Measurements from ENCODE around the gene CFAP46. TPM values are rescaled to one million over a fixed set of nuclear protein-coding genes. Genes with fewer than 3 reads are reported as not detected.
"Not testable (repeated sequence)": the region's sequence is repeated elsewhere in the genome, so short reads cannot be mapped to it uniquely, and the experiment has no call there.

The CFAP46 gene
- total and polyA plus RNA-seq, 10 of the 15 experiments (the other 5 are each of a cell fraction or from before 2014, with no cell fraction given), result 0.01 to 0.18 (median 0.03) TPM; not detected in 7

- Histone ChIP-seq H3K4me2 (ENCODE audit: control insufficient read depth, insufficient read depth) (no peak overlapping the region), H3K4me3 (no peak overlapping the region), H3K79me2 (ENCODE audit: control insufficient read depth, insufficient read depth, low read length) (no peaks in the 10 kb centered on the region), H4K20me1 (ENCODE audit: control insufficient read depth, insufficient read depth) (no peaks in the 10 kb centered on the region), H3K36me3 (ENCODE audit: control insufficient read depth in 2 of 2, insufficient read depth in 2 of 2, low read length in 1 of 2) (no peaks in the 10 kb centered on the region), H3K9ac (ENCODE audit: control insufficient read depth, insufficient read depth, low read length) (no peak overlapping the region), H3K4me1 (ENCODE audit: control insufficient read depth, insufficient read depth, low read length) (no peaks in the 10 kb centered on the region), H2AFZ (ENCODE audit: control insufficient read depth, low read depth, low read length) (no peak overlapping the region), H3K27me3 (replicated peaks in 1 of 2; ENCODE audit: control insufficient read depth in 2 of 2, insufficient read depth in 2 of 2, low read length in 1 of 2) (no peaks in the 10 kb centered on the region), H3K9me3 (replicated peaks; ENCODE audit: control insufficient read depth, insufficient read depth, low read length) (no peaks in the 10 kb centered on the region), H3K27ac (ENCODE audit: control insufficient read depth, insufficient read depth) (no peak overlapping the region)
- ChIA-PET RAD21 (ENCODE audit: unreplicated experiment) (no interaction called here), CTCF (no interaction called here), SMC1A (ENCODE audit: uncharacterized antibody, unreplicated experiment) (no interaction called here), POLR2A (no interaction called here)
- ATAC-seq (no peak), DNase-seq (ENCODE audit: low read depth, low spot score) (no peak), FAIRE-seq (no peak)
- no peak for TF ChIP-seq SUZ12 (IDR thresholded peaks at IDR 0.05; ENCODE audit: unreplicated experiment)
- TF ChIP-seq E2F8 (IDR thresholded peaks at IDR 0.05; ENCODE audit: low read depth, partially characterized antibody), result no peak
- TF ChIP-seq WRNIP1 (IDR thresholded peaks at IDR 0.05; ENCODE audit: borderline replicate concordance, low read depth, low read length), result no peak
- TF ChIP-seq TCF3 (IDR thresholded peaks at IDR 0.05; ENCODE audit: borderline replicate concordance, insufficient read depth, low read depth, low read length), result no peak
- in situ Hi-C loops (cut with MboI), result no loop called here
- intact Hi-C loops (cut with micrococcal nuclease; ENCODE audit: unreplicated experiment), result no loop called here
- no TSS peak for BruUV-seq (replicated peaks)
- WGBS (ENCODE audit: insufficient coverage, insufficient replicate concordance, low lambda C conversion rate, missing lambda C conversion rate), result 71% methylated on average over 41 of the region's 42 CpGs
Observed at GRCh38 chr10:132924046-132924952, 18.1 kb downstream of the CFAP46 start.

GRCh38 chr10:132923384-132923783 lies 19.0 kb downstream of the CFAP46 start:
- BruUV-seq (replicated peaks), result not testable (repeated sequence)

More at GRCh38 chr10:132923384-132923783, 19.0 kb downstream of the CFAP46 start:
- SMC1A ChIA-PET (ENCODE audit: uncharacterized antibody, unreplicated experiment); H3K79me2 ChIP-seq (ENCODE audit: control insufficient read depth, insufficient read depth, low read length); FAIRE-seq; ATAC-seq; H3K9me3 ChIP-seq (replicated peaks; ENCODE audit: control insufficient read depth, insufficient read depth, low read length); CTCF ChIA-PET; H4K20me1 ChIP-seq (ENCODE audit: control insufficient read depth, insufficient read depth); H3K4me2 ChIP-seq (ENCODE audit: control insufficient read depth, insufficient read depth); POLR2A ChIA-PET; H3K4me3 ChIP-seq; H3K36me3 ChIP-seq (ENCODE audit: control insufficient read depth in 2 of 2, insufficient read depth in 2 of 2, low read length in 1 of 2); RAD21 ChIA-PET (ENCODE audit: unreplicated experiment); H3K9ac ChIP-seq (ENCODE audit: control insufficient read depth, insufficient read depth, low read length); H3K4me1 ChIP-seq (ENCODE audit: control insufficient read depth, insufficient read depth, low read length); H3K27me3 ChIP-seq (replicated peaks in 1 of 2; ENCODE audit: control insufficient read depth in 2 of 2, insufficient read depth in 2 of 2, low read length in 1 of 2); H2AFZ ChIP-seq (ENCODE audit: control insufficient read depth, low read depth, low read length); in situ Hi-C loops (cut with MboI); intact Hi-C loops (cut with micrococcal nuclease; ENCODE audit: unreplicated experiment); DNase-seq (ENCODE audit: low read depth, low spot score); H3K27ac ChIP-seq (ENCODE audit: control insufficient read depth, insufficient read depth): not testable (repeated sequence)
- 30% methylated on average over 7 of the region's 7 CpGs for WGBS (ENCODE audit: insufficient coverage, insufficient replicate concordance, low lambda C conversion rate, missing lambda C conversion rate)
